Measurements from ENCODE around the gene HSP90AB1. TPM values are rescaled to one million over a fixed set of nuclear protein-coding genes. Genes with fewer than 3 reads are reported as not detected.

The HSP90AB1 gene
- total and polyA plus RNA-seq, 9 of the 15 experiments (the other 6 are each of a cell fraction or from before 2014, with no cell fraction given) = 1,780 to 3,358 (median 2,262) TPM

- no peak for TF ChIP-seq NFE2L1 (tag; IDR thresholded peaks at IDR 0.05; ENCODE audit: borderline replicate concordance, low read depth)
- no peak for TF ChIP-seq ADNP (tag; IDR thresholded peaks at IDR 0.05)
- TF ChIP-seq MED1 (CRISPR knock-in tag; IDR thresholded peaks at IDR 0.05; ENCODE audit: borderline replicate concordance) = no peak
- TF ChIP-seq JUN (IDR thresholded peaks at IDR 0.05; ENCODE audit: borderline replicate concordance, low read depth, low read length) = no peak
- TF ChIP-seq JUN (CRISPR knock-in tag; IDR thresholded peaks at IDR 0.05; ENCODE audit: borderline replicate concordance) = no peak
- no peak for TF ChIP-seq PCBP2 (IDR thresholded peaks at IDR 0.05; ENCODE audit: low read depth, low read length, poor library complexity, severe bottlenecking)
- TF ChIP-seq EP400 (IDR thresholded peaks at IDR 0.05) = peak; percentile 66
- TF ChIP-seq ZNF780A (CRISPR knock-in tag; IDR thresholded peaks at IDR 0.05) = no peak
- TF ChIP-seq ZNF589 (CRISPR knock-in tag; IDR thresholded peaks at IDR 0.05; ENCODE audit: low read depth) = no peak
- TF ChIP-seq SRSF1 (IDR thresholded peaks at IDR 0.05; ENCODE audit: low read depth, low read length) = no peak
- TF ChIP-seq ZNF449 (CRISPR knock-in tag; IDR thresholded peaks at IDR 0.05) = peak; percentile 69; the same call in 1 of the 2 replicates
- TF ChIP-seq ZNF785 (CRISPR knock-in tag; IDR thresholded peaks at IDR 0.05) = no peak
- peak; percentile 95 for TF ChIP-seq ZFX (CRISPR knock-in tag; IDR thresholded peaks at IDR 0.05)
- TF ChIP-seq CEBPG (CRISPR knock-in tag; IDR thresholded peaks at IDR 0.05) = no peak
- TF ChIP-seq CEBPG (tag; conservative IDR thresholded peaks at IDR 0.05 in 1 of 2, IDR thresholded peaks at IDR 0.05 in 1 of 2) = no peak
- TF ChIP-seq ZNF76 (CRISPR knock-in tag; IDR thresholded peaks at IDR 0.05; ENCODE audit: borderline replicate concordance) = 0 out of 2 replicates have a peak, but pooled peaks have one; percentile 74
- TF ChIP-seq NKRF (IDR thresholded peaks at IDR 0.05; ENCODE audit: borderline replicate concordance) = peak; percentile 25; the same call in 1 of the 2 replicates
- TF ChIP-seq FOXP1 (CRISPR knock-in tag; IDR thresholded peaks at IDR 0.05) = no peak; the same call in 1 of the 2 replicates
- no peak for TF ChIP-seq ZNF668 (CRISPR knock-in tag; IDR thresholded peaks at IDR 0.05)
These were observed 27.7 kb upstream of the HSP90AB1 start (continued) for GRCh38 chr6:44219053-44219814.

Data from K562 (cell line).